Hematopoietic multipotent progenitor cell treated with erythropoietin and hydrocortisone succinate and interleukin-3 and kit ligand, for 17 days (in vitro differentiated cells): ENCODE measurements around the gene LRPAP1.
"Not testable (repeated sequence)": the region's sequence is repeated elsewhere in the genome, so short reads cannot be mapped to it uniquely, and the experiment has no call there.

Experiments
- DNase-seq: peaks from one replicate; pipeline ENCODE4 v3.0.0-alpha.2; 2015; ENCODE audit warnings: low spot score

Gene LRPAP1

GRCh38 chr4:3460926-3461325 lies 71.3 kb downstream of the LRPAP1 start:
- DNase-seq = no peak

GRCh38 chr4:3459156-3459555 lies 73.1 kb downstream of the LRPAP1 start:
- DNase-seq = not testable (repeated sequence)

GRCh38 chr4:3458371-3458770 lies 73.9 kb downstream of the LRPAP1 start:
- no peak for DNase-seq

- not testable (repeated sequence) for DNase-seq
These were observed 76.6 kb downstream of the LRPAP1 start for GRCh38 chr4:3455596-3455995.
